ENCODE data around the gene LAMA2.

DNA sequence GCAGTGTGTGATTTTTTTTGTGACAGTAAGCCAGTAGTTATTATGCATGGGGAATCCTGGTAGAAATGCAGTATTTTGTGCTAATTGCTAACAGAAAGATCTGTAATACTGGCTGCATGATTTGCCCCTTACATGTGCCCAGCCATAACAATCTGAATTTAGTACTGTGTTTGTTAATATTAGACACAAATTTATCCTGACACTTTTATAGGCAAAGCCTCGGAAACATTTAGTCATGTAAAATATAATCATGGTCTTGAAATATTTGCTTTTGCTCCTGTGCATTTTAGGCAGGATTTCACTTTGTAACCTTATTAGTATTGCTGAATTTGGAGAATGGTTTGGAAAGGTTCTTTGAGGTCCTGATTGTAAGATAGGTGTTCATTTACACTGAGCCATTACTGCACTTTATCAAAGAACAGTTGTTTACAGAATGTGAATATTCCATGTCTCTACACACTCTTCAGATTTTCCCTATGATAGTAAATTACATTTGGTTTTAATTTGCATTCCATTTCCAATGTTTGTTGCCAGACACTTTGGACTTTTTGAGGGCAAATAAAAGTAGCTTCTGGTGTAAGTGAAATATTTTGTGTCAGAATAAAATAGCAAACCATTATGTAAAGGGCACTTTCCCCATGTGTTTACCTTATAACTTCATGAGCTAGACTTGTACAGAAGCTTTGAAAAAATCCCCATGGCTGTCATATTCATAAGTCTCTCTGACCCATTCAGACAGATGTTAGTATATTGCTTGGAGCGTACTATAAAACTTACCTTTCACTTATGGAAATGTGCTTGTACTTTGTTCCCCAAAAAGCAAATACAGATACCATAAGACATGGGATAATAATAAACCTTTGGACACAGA, 477.1 kb downstream of the LAMA2 start:
- TF ChIP-seq, protein P1, sequence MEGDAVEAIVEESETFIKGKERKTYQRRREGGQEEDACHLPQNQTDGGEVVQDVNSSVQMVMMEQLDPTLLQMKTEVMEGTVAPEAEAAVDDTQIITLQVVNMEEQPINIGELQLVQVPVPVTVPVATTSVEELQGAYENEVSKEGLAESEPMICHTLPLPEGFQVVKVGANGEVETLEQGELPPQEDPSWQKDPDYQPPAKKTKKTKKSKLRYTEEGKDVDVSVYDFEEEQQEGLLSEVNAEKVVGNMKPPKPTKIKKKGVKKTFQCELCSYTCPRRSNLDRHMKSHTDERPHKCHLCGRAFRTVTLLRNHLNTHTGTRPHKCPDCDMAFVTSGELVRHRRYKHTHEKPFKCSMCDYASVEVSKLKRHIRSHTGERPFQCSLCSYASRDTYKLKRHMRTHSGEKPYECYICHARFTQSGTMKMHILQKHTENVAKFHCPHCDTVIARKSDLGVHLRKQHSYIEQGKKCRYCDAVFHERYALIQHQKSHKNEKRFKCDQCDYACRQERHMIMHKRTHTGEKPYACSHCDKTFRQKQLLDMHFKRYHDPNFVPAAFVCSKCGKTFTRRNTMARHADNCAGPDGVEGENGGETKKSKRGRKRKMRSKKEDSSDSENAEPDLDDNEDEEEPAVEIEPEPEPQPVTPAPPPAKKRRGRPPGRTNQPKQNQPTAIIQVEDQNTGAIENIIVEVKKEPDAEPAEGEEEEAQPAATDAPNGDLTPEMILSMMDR (IDR thresholded peaks at IDR 0.05), result no peak
- no peak for TF ChIP-seq POLR2A (IDR thresholded peaks at IDR 0.05; ENCODE audit: low read depth)
